ENCODE measurements around the gene ZYX. TPM values are rescaled to one million over a fixed set of nuclear protein-coding genes. Genes with fewer than 3 reads are reported as not detected.

ZYX gene
- total and polyA plus RNA-seq, 2 of the 13 experiments (the other 11 are each of a cell fraction or from before 2014, with no cell fraction given) = 9.9 to 13.7 TPM

- no peaks in the 10 kb centered on the region for H3K9me3 ChIP-seq (ENCODE audit: low read length)
- intact Hi-C loops (cut with micrococcal nuclease; ENCODE audit: unreplicated experiment) (loop anchor here (1.0 kb wide), 1 partner anchor 14 kb away; the partner anchor contains the start of gene ZYX), in situ Hi-C loops (cut with HindIII; ENCODE audit: extremely low pct_ligation_motif_present, low pct_unique_long_range_greater_than_20kb) (loop anchor here (25.0 kb wide), 1 partner anchor 517 kb away; the partner anchor contains the start of gene TCAF1)
- ATAC-seq (peak; percentile 88), FAIRE-seq (peak; percentile 91), DNase-seq (ENCODE audit: low spot score) (peak; percentile 85)
- H3K79me2 ChIP-seq (ENCODE audit: insufficient read depth, low read length) = no peaks in the 10 kb centered on the region
- POLR2A ChIA-PET = interaction anchor here (0.7 to 2.5 kb wide), 10 partner anchors 10 to 505 kb away, joined by 3 to 24 read pairs (median 6); partner anchors contain the start of genes CASP2, EPHA1 and GSTK1
- H3K4me3 ChIP-seq (replicated peaks in 1 of 3; ENCODE audit: insufficient read depth in 1 of 3, low read depth in 2 of 3, low read length in 3 of 3) = peak overlapping the region in 1 of 3 experiments; percentile 47; a peak in 3 of 6 replicates
- H2AFZ ChIP-seq (ENCODE audit: low read length) = no peak overlapping the region
- peak overlapping the region; percentile 27; the same call in 1 of the 2 replicates for H3K9ac ChIP-seq (ENCODE audit: insufficient read depth, low read depth, low read length)
- peaks cover 61% of the 10 kb centered on the region for H3K4me1 ChIP-seq (ENCODE audit: insufficient read depth, low read length)
- CTCF ChIA-PET (ENCODE audit: low intra/inter-chr PET ratio, low total read pairs) = no interaction called here
- 31% methylated on average over 15 of the region's 21 CpGs for WGBS (ENCODE audit: low lambda C conversion rate)
- peak overlapping the region; percentile 78 for H3K4me2 ChIP-seq (ENCODE audit: low read depth, low read length)
- no peaks in the 10 kb centered on the region for H3K27me3 ChIP-seq (ENCODE audit: control insufficient read depth in 1 of 2, insufficient read depth in 2 of 2, low read length in 2 of 2)
- H3K36me3 ChIP-seq (replicated peaks in 1 of 2; ENCODE audit: control insufficient read depth in 1 of 2, insufficient read depth in 2 of 2, low read length in 2 of 2) = peaks cover 0 to 3% of the 10 kb centered on the region in 2 experiments; a peak in 1 of 5 replicates
- H3K27ac ChIP-seq (ENCODE audit: extremely low read length, insufficient read depth, low read length) = peak overlapping the region; percentile 66
- H4K20me1 ChIP-seq (ENCODE audit: insufficient read depth, low read length) = no peaks in the 10 kb centered on the region
- BruUV-seq (replicated peaks) = no TSS peak
- TF ChIP-seq NFIB (CRISPR knock-in tag; IDR thresholded peaks at IDR 0.05; ENCODE audit: borderline replicate concordance) = no peak
- TF ChIP-seq ZNF30 (CRISPR knock-in tag; IDR thresholded peaks at IDR 0.05) = no peak
- no peak for TF ChIP-seq LBX2 (CRISPR knock-in tag; IDR thresholded peaks at IDR 0.05; ENCODE audit: borderline replicate concordance)
- TF ChIP-seq ZNF749 (CRISPR knock-in tag; IDR thresholded peaks at IDR 0.05; ENCODE audit: borderline replicate concordance) = 0 out of 2 replicates have a peak, but pooled peaks have one; percentile 42
- TF ChIP-seq ZSCAN12 (CRISPR knock-in tag; IDR thresholded peaks at IDR 0.05) = no peak
- TF ChIP-seq MIER2 (CRISPR knock-in tag; IDR thresholded peaks at IDR 0.05) = no peak
- TF ChIP-seq ZNF724P (CRISPR knock-in tag; IDR thresholded peaks at IDR 0.05; ENCODE audit: borderline replicate concordance) = no peak
- TF ChIP-seq RFX3 (CRISPR knock-in tag; IDR thresholded peaks at IDR 0.05) = no peak
- TF ChIP-seq TFDP2 (CRISPR knock-in tag; IDR thresholded peaks at IDR 0.05) = peak; percentile 50; the same call in 1 of the 2 replicates
- TF ChIP-seq TFAP4 (IDR thresholded peaks at IDR 0.05; ENCODE audit: borderline replicate concordance, low read depth) = no peak; the same call in 1 of the 2 replicates
- no peak for TF ChIP-seq MTF2 (CRISPR knock-in tag; IDR thresholded peaks at IDR 0.05; ENCODE audit: borderline replicate concordance)
- no peak for TF ChIP-seq NFRKB (IDR thresholded peaks at IDR 0.05)
- TF ChIP-seq HMGA1 (CRISPR knock-in tag; conservative IDR thresholded peaks at IDR 0.05) = no peak
- TF ChIP-seq FOXK2 (IDR thresholded peaks at IDR 0.05) = no peak
- no peak for TF ChIP-seq ZFYVE20 (CRISPR knock-in tag; IDR thresholded peaks at IDR 0.05; ENCODE audit: borderline replicate concordance, low read depth)
Observed at GRCh38 chr7:143395187-143396149, 14.3 kb downstream of the ZYX start.

All from HepG2 (cell line).